GM23248 (cell line): Measurements from ENCODE around the gene CACNA2D1. TPM values are rescaled to one million over a fixed set of nuclear protein-coding genes. Genes with fewer than 3 reads are reported as not detected.
A peak's percentile ranks its signal among the peaks of the same experiment; 100 is the strongest.
"Not testable (repeated sequence)": the region's sequence is repeated elsewhere in the genome, so short reads cannot be mapped to it uniquely, and the experiment has no call there.

Experiments
- DNase-seq: peaks from one replicate; pipeline ENCODE4 v3.0.0-alpha.2; 2015
- H2AFZ ChIP-seq: fragments of 200-600 bp; sonication (generic); 2 replicates; pipeline ENCODE4 v1.6.1; 2016; ENCODE audit warnings: antibody characterized with exemption
- H3F3A ChIP-seq: fragments of 200-600 bp; sonication (generic); 2 replicates; pipeline ENCODE4 v1.6.1; 2016; ENCODE audit warnings: mild to moderate bottlenecking, antibody characterized with exemption, mixed run types; ENCODE audit not compliant: insufficient read depth
- H3K27ac ChIP-seq: fragments of 200-600 bp; sonication (generic); 2 replicates; pipeline ENCODE4 v1.5.1; 2016; ENCODE audit warnings: mild to moderate bottlenecking
- H3K27me3 ChIP-seq: fragments of 200-600 bp; sonication (generic); replicated peaks from 2 replicates; pipeline ENCODE4 v1.6.1; 2016; ENCODE audit warnings: mild to moderate bottlenecking; ENCODE audit not compliant: insufficient read depth
- H3K36me3 ChIP-seq: fragments of 200-600 bp; sonication (generic); 2 replicates; pipeline ENCODE4 v1.6.1; 2016; ENCODE audit warnings: low read depth, mild to moderate bottlenecking
- H3K4me1 ChIP-seq: fragments of 200-600 bp; sonication (generic); 2 replicates; pipeline ENCODE4 v1.6.1; 2016; ENCODE audit warnings: mild to moderate bottlenecking; ENCODE audit not compliant: insufficient read depth
- H3K4me2 ChIP-seq: fragments of 200-600 bp; sonication (generic); one replicate; pipeline ENCODE4 v1.6.1; 2016; ENCODE audit warnings: mild to moderate bottlenecking; ENCODE audit not compliant: unreplicated experiment
- H3K4me3 ChIP-seq: fragments of 200-600 bp; sonication (generic); 2 replicates; pipeline ENCODE4 v1.5.1; 2016; ENCODE audit warnings: mild to moderate bottlenecking
- H3K79me2 ChIP-seq: fragments of 200-600 bp; sonication (generic); 2 replicates; pipeline ENCODE4 v1.6.1; 2016; ENCODE audit warnings: mild to moderate bottlenecking; ENCODE audit not compliant: insufficient read depth
- H3K9ac ChIP-seq: fragments of 200-600 bp; sonication (generic); 2 replicates; pipeline ENCODE4 v1.6.1; 2016; ENCODE audit warnings: mild to moderate bottlenecking
- H3K9me2 ChIP-seq: fragments of 200-600 bp; sonication (generic); 2 replicates; pipeline ENCODE4 v1.6.1; 2016; ENCODE audit warnings: mixed run types, mild to moderate bottlenecking, moderate library complexity; ENCODE audit not compliant: insufficient read depth
- H3K9me3 ChIP-seq: fragments of 200-600 bp; sonication (generic); one replicate; pipeline ENCODE4 v1.6.1; 2017; ENCODE audit warnings: low read depth
- H4K20me1 ChIP-seq: fragments of 200-600 bp; sonication (generic); 2 replicates; pipeline ENCODE4 v1.6.0; 2016; ENCODE audit not compliant: insufficient read depth
- EZH2 ChIP-seq: fragments of 200-600 bp; sonication (generic); IDR thresholded peaks from 2 replicates; pipeline ENCODE4 v1.6.1; 2018; ENCODE audit warnings: antibody characterized with exemption, mild to moderate bottlenecking; ENCODE audit not compliant: insufficient read depth, poor library complexity, severe bottlenecking
- EZH2phosphoT487 ChIP-seq: fragments of 200-600 bp; sonication (generic); IDR thresholded peaks from 2 replicates; pipeline ENCODE4 v1.6.1; 2018; ENCODE audit warnings: antibody characterized with exemption, moderate library complexity, mild to moderate bottlenecking, low read depth; ENCODE audit not compliant: insufficient read depth
- WGBS, 2 experiments: methylation state at CpG; one replicate each; pipeline ENCODE4 v1.1.6; 2015 to 2017; ENCODE audit warnings: low lambda C conversion rate in 2 of 2, low coverage in 1 of 2; ENCODE audit errors: missing lambda C conversion rate in 2 of 2; 5-methylcytosine and 5-hydroxymethylcytosine counted together
- in situ Hi-C: fragments of 300-500 bp; cut with MboI; formaldehyde crosslinking; loops from 2 replicates; pipeline ENCODE4 v1.15.0; 2020
- polyA plus RNA-seq: library from polyadenylated mRNA; unstranded; fragments of >200 nt; fragmentation: Nextera tagmentation; extraction: Ambion mirVana; gene quantifications from 2 replicates; pipeline ENCODE4 v1.2.1, GENCODE V29; 2016
- total RNA-seq: library from RNA; depleted of rRNA; stranded (reverse); fragments of >200 nt; shearing (Covaris generic); gene quantifications from 2 replicates; pipeline ENCODE4 v1.2.3, GENCODE V29; 2014

Gene CACNA2D1
- total and polyA plus RNA-seq, 2 experiments from 2014 or later = 7.7 to 21.2 TPM

DNA sequence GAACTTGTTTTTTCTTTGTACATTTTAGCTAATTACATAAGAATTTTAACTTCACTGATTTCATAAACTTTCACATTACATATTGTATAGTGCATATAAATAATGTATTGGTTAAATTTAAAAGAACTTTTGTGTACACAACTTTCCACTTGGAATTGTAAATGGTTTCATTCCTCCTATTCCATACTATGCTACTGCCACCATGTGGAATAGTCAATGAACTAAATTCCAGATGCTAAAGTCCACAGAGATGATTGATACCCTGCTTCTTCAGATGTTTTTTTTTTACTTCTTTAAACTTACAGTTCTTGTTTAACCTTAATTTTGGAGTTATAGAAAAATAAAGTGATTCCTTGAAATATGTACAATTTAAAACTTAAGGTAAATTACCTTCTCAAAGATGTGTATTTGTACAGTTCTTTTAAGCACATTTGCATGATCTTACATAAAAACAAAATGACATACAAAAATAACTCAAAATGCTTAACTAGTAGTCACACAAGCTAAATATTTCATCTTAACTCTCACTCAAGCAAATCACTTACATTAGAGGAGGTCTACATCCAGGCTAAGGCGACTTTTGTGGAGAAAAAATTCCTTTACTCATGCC, 426.1 kb downstream of the CACNA2D1 start:
- TF ChIP-seq EZH2 (no peak), EZH2phosphoT487 (no peak)
- 94 to 97% methylated on average over 1 of the region's 1 CpG for WGBS, 2 experiments
- no peak overlapping the region for H2AFZ ChIP-seq
- H3K27me3 ChIP-seq = no peaks in the 10 kb centered on the region
- H3F3A ChIP-seq = 0 out of 2 replicates have a peak, but pooled peaks cover 4% of the 10 kb centered on the region
- DNase-seq = peak; percentile 63
- H4K20me1 ChIP-seq = no peaks in the 10 kb centered on the region
- 0 out of 2 replicates have a peak overlapping the region, but pooled peaks have one; percentile 2 for H3K9ac ChIP-seq
- peaks cover 11% of the 10 kb centered on the region for H3K4me1 ChIP-seq
- H3K9me3 ChIP-seq = no peaks in the 10 kb centered on the region
- no peak overlapping the region for H3K4me3 ChIP-seq
- in situ Hi-C loops = no loop called here
- H3K27ac ChIP-seq = no peak overlapping the region
- H3K36me3 ChIP-seq = no peaks in the 10 kb centered on the region
- H3K4me2 ChIP-seq = no peak overlapping the region
- H3K79me2 ChIP-seq = no peaks in the 10 kb centered on the region
- no peaks in the 10 kb centered on the region for H3K9me2 ChIP-seq

DNA sequence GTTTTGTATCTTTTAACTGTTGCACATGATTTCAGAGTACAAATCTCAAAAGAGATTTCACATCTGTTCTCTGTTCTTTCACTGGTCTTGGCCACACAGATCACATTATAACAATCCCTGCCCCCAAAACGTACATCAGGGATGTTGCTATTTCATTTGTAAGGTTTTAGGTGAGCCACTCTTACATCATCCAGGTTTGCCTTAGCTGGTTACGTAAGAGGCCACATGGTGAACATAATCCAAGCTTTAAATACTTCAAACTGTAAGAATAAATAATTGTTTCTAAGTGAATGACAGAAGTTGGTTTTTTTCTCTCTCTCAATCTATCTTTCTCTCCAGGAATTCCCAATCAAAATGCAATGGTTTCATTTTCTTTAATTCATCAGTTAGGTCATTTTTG, 427.8 kb downstream of the CACNA2D1 start:
- H3K9ac ChIP-seq = no peak overlapping the region
- no peak overlapping the region for H3K4me3 ChIP-seq
- H3K27me3 ChIP-seq = no peaks in the 10 kb centered on the region
- DNase-seq = peak; percentile 13
- peak overlapping the region; percentile 33; the same call in 1 of the 2 replicates for H2AFZ ChIP-seq
- H3K79me2 ChIP-seq = no peaks in the 10 kb centered on the region
- H3K9me3 ChIP-seq = no peaks in the 10 kb centered on the region
- 55 to 65% methylated on average over 2 of the region's 2 CpGs for WGBS, 2 experiments
- 0 out of 2 replicates have a peak, but pooled peaks cover 4% of the 10 kb centered on the region for H3F3A ChIP-seq
- H3K36me3 ChIP-seq = no peaks in the 10 kb centered on the region
- no peak overlapping the region for H3K4me2 ChIP-seq
- H3K27ac ChIP-seq = no peak overlapping the region
- no peaks in the 10 kb centered on the region for H3K9me2 ChIP-seq
- no peaks in the 10 kb centered on the region for H4K20me1 ChIP-seq
- peaks cover 11% of the 10 kb centered on the region for H3K4me1 ChIP-seq
- in situ Hi-C loops = no loop called here
- TF ChIP-seq EZH2 (no peak), EZH2phosphoT487 (no peak)

DNA sequence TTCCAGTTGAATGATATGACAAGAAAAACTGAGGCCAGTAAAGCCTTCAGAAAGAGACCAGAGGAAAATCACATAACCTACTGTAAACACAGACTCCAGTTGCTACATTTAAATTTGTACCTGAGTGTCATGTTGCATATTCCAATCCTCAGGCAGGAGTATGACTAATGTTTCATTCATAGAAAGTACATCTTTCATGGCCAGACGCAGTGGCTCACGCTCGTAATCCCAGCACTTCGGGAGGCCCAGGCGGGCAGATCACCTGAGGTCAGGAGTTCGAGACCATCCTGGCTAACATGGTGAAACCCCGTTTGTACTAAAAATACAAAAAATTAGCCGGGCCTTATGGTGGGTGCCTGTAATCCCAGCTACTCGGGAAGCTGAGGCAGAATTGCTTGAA, 429.0 kb downstream of the CACNA2D1 start:
- H3K4me2 ChIP-seq, H3K9ac ChIP-seq, H3K27ac ChIP-seq, H3K79me2 ChIP-seq, H3K4me1 ChIP-seq, H3K27me3 ChIP-seq, H2AFZ ChIP-seq, H4K20me1 ChIP-seq, DNase-seq, in situ Hi-C loops, H3K9me3 ChIP-seq, H3K36me3 ChIP-seq, H3F3A ChIP-seq, H3K4me3 ChIP-seq, H3K9me2 ChIP-seq: not testable (repeated sequence)
- WGBS, 2 experiments = 98 to 99% methylated on average over 9 of the region's 9 CpGs

DNA sequence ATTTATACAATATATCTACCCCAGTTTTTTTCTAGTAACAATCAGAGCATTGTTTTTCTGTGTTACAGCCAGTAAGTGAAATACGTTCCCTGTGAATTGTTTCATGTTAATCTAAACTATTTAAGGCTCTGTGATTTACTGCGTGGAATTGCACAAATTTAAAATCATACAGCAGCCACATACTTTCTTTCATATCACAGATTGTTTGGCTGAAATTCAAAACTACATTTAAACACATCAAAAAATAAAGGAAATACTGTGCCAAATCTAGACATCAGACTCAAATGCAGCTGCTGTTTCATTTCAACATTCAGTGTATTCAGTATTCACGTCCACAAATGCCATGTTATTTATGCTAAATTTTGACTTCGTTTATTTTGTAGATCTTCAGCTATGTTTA, 431.1 kb downstream of the CACNA2D1 start:
- Histone ChIP-seq H2AFZ (no peak overlapping the region), H3K9me3 (no peaks in the 10 kb centered on the region), H3K4me3 (no peak overlapping the region), H3K79me2 (no peaks in the 10 kb centered on the region), H3F3A (no peaks in the 10 kb centered on the region), H3K27ac (no peak overlapping the region), H3K27me3 (no peaks in the 10 kb centered on the region), H3K9ac (no peak overlapping the region), H3K9me2 (no peaks in the 10 kb centered on the region), H3K36me3 (no peaks in the 10 kb centered on the region), H3K4me2 (no peak overlapping the region), H3K4me1 (peaks cover 7% of the 10 kb centered on the region), H4K20me1 (no peaks in the 10 kb centered on the region)
- WGBS, 2 experiments = 97 to 99% methylated on average over 4 of the region's 4 CpGs
- TF ChIP-seq EZH2 = no peak
- TF ChIP-seq EZH2phosphoT487 = no peak
- in situ Hi-C loops = no loop called here
- no peak for DNase-seq

DNA sequence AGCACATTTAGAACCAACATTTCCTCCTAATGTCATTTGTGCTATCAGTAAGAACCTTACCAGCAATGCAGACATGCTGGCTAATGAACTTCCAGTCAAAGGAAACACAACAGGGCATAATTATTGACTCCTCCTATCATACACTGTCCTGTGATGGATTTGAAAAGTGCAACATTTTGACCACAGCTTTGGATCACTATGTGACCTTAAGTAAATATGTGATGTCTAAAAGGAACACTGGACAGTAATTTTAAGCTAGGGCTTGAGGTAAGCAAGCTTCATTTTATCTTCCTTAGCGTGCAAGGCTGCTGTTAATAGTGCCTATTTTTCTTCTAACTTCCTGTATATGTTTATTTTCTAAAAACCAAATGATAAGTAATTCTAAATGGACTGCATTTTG, 433.2 kb downstream of the CACNA2D1 start:
- Histone ChIP-seq H3K27ac (no peak overlapping the region), H3K36me3 (no peaks in the 10 kb centered on the region), H2AFZ (no peak overlapping the region), H3F3A (no peaks in the 10 kb centered on the region), H3K4me1 (no peaks in the 10 kb centered on the region), H3K4me3 (no peak overlapping the region), H3K4me2 (no peak overlapping the region), H4K20me1 (no peaks in the 10 kb centered on the region), H3K79me2 (no peaks in the 10 kb centered on the region), H3K9me3 (no peaks in the 10 kb centered on the region), H3K9ac (no peak overlapping the region), H3K9me2 (no peaks in the 10 kb centered on the region), H3K27me3 (no peaks in the 10 kb centered on the region)
- no peak for TF ChIP-seq EZH2
- no peak for TF ChIP-seq EZH2phosphoT487
- no peak for DNase-seq
- WGBS, 2 experiments = 96 to 100% methylated on average over 1 of the region's 1 CpG
- in situ Hi-C loops = no loop called here
